ENCODE data around the gene FASTKD3.

The FASTKD3 gene

GRCh38 chr5:7813576-7813975, 55.3 kb downstream of the FASTKD3 start:
- no peak for DNase-seq (ENCODE audit: low read depth)
- H3K4me3 ChIP-seq (ENCODE audit: low read depth, low read length): no peak overlapping the region
- TF ChIP-seq CTCF (IDR thresholded peaks at IDR 0.05; ENCODE audit: control insufficient read depth, extremely low read depth, insufficient read depth): no peak

GRCh38 chr5:7813007-7813406, 55.8 kb downstream of the FASTKD3 start:
- DNase-seq (ENCODE audit: low read depth): no peak
- no peak for TF ChIP-seq CTCF (IDR thresholded peaks at IDR 0.05; ENCODE audit: control insufficient read depth, extremely low read depth, insufficient read depth)
- H3K4me3 ChIP-seq (ENCODE audit: low read depth, low read length): no peak overlapping the region

- DNase-seq (ENCODE audit: low read depth): no peak
- no peak for TF ChIP-seq CTCF (IDR thresholded peaks at IDR 0.05; ENCODE audit: control insufficient read depth, extremely low read depth, insufficient read depth)
- no peak overlapping the region for H3K4me3 ChIP-seq (ENCODE audit: low read depth, low read length)
Measured at GRCh38 chr5:7811715-7812114, 57.1 kb downstream of the FASTKD3 start.
